HepG2 (cell line): ENCODE data around the gene SP3. TPM values are rescaled to one million over a fixed set of nuclear protein-coding genes. Genes with fewer than 3 reads are reported as not detected.

Experiments
- CEBPZ ChIP-seq: IDR thresholded peaks from 2 replicates; pipeline ENCODE4 v1.6.1; 2012; ENCODE audit warnings: low read length, improper control_type of control experiment
- E2F2 ChIP-seq: sonication (generic); formaldehyde crosslinking; IDR thresholded peaks from 2 replicates; pipeline ENCODE4 v1.4.0; 2020; ENCODE audit warnings: missing genetic modification reagents, borderline replicate concordance
- ELF3 ChIP-seq: IDR thresholded peaks from 2 replicates; pipeline ENCODE4 v1.6.1; 2016; ENCODE audit warnings: missing genetic modification reagents, missing compliant biosample characterization
- FOSL2 ChIP-seq: sonication (generic); formaldehyde crosslinking; IDR thresholded peaks from 2 replicates; pipeline ENCODE4 v1.4.0; 2020; ENCODE audit warnings: missing genetic modification reagents
- KAT7 ChIP-seq: IDR thresholded peaks from 2 replicates; pipeline ENCODE4 v1.6.1; 2018; ENCODE audit warnings: borderline replicate concordance, missing compliant biosample characterization
- MIER3 ChIP-seq: IDR thresholded peaks from 2 replicates; pipeline ENCODE4 v1.6.1; 2016; ENCODE audit warnings: missing compliant biosample characterization, borderline replicate concordance
- NCOA5 ChIP-seq: sonication (generic); formaldehyde crosslinking; IDR thresholded peaks from 2 replicates; pipeline ENCODE4 v1.4.0; 2020; ENCODE audit warnings: missing genetic modification reagents
- NFKBIZ ChIP-seq: IDR thresholded peaks from 2 replicates; pipeline ENCODE4 v1.6.1; 2018; ENCODE audit warnings: missing genetic modification reagents, missing compliant biosample characterization
- POLR2G ChIP-seq: fragments of 200-400 bp; formaldehyde crosslinking; IDR thresholded peaks from 2 replicates; pipeline ENCODE4 v1.6.1; 2018; ENCODE audit warnings: mild to moderate bottlenecking, low read depth, low read length, moderate library complexity
- PPARG ChIP-seq: conservative IDR thresholded peaks from 2 replicates; pipeline ENCODE4 v1.6.1; 2016; ENCODE audit warnings: missing biosample characterization, missing genetic modification reagents
- PRDM4 ChIP-seq: sonication (generic); formaldehyde crosslinking; IDR thresholded peaks from 2 replicates; pipeline ENCODE4 v1.9.0; 2021; ENCODE audit warnings: missing genetic modification reagents, borderline replicate concordance
- RARA ChIP-seq: IDR thresholded peaks from 2 replicates; pipeline ENCODE4 v1.6.1; 2016; ENCODE audit warnings: missing genetic modification reagents, missing compliant biosample characterization
- RXRB ChIP-seq: IDR thresholded peaks from 2 replicates; pipeline ENCODE4 v1.6.1; 2016; ENCODE audit warnings: borderline replicate concordance, missing genetic modification reagents, missing compliant biosample characterization
- ZBTB2 ChIP-seq: sonication (generic); formaldehyde crosslinking; IDR thresholded peaks from 2 replicates; pipeline ENCODE4 v1.8.0; 2022; ENCODE audit warnings: low read depth, missing genetic modification reagents
- ZNF441 ChIP-seq: sonication (generic); formaldehyde crosslinking; IDR thresholded peaks from 2 replicates; pipeline ENCODE4 v1.7.0; 2021; ENCODE audit warnings: missing genetic modification reagents, borderline replicate concordance
- ZNF512 ChIP-seq: sonication (generic); formaldehyde crosslinking; IDR thresholded peaks from 2 replicates; pipeline ENCODE4 v1.4.0; 2020; ENCODE audit warnings: mild to moderate bottlenecking, missing genetic modification reagents
- polyA plus RNA-seq, 8 experiments: library from polyadenylated mRNA; depleted of rRNA in 3 of 8; stranded (reverse) in 7 of 8; unstranded in 1 of 8; fragments of >200 nt; fragmentation: Illumina TruSeq in 4 of 8; extraction: Trizol in 4 of 8; gene quantifications; 2 replicates each; pipeline versions ENCODE4 v1.2.1 to v1.2.3, GENCODE V29; 2011 to 2016; ENCODE audit warnings: low read depth in 4 of 8, missing spikeins in 1 of 8, mixed read lengths in 1 of 8; ENCODE audit not compliant: insufficient read depth in 1 of 8
- total RNA-seq, 5 experiments: library from RNA; depleted of rRNA; stranded (reverse); fragments of >200 nt; fragmentation: Illumina TruSeq; extraction: Trizol; gene quantifications; 2 replicates each; pipeline ENCODE4 v1.2.3, GENCODE V29; 2016; ENCODE audit warnings: low read depth in 1 of 5

Gene SP3
- total and polyA plus RNA-seq, 2 of the 13 experiments (the other 11 are each of a cell fraction or from before 2014, with no cell fraction given) = 57.3 to 132 TPM

GRCh38 chr2:173963817-173964564, 1.2 kb downstream of the SP3 start (continued):
- TF ChIP-seq ELF3 (CRISPR knock-in tag) = peak; percentile 79; the same call in 1 of the 2 replicates
- TF ChIP-seq MIER3 (CRISPR knock-in tag) = no peak
- TF ChIP-seq RXRB (CRISPR knock-in tag) = no peak
- TF ChIP-seq PPARG (CRISPR knock-in tag) = no peak
- TF ChIP-seq CEBPZ = no peak
- no peak for TF ChIP-seq ZNF441 (CRISPR knock-in tag)
- no peak for TF ChIP-seq RARA
- TF ChIP-seq ZNF512 (CRISPR knock-in tag) = no peak
- TF ChIP-seq FOSL2 (CRISPR knock-in tag) = no peak
- no peak for TF ChIP-seq NCOA5 (CRISPR knock-in tag)
- TF ChIP-seq PRDM4 (CRISPR knock-in tag) = no peak
- peak; percentile 99 for TF ChIP-seq ZBTB2 (CRISPR knock-in tag)
- no peak for TF ChIP-seq NFKBIZ (CRISPR knock-in tag)
- TF ChIP-seq POLR2G = peak; percentile 93
- peak; percentile 47; the same call in 1 of the 2 replicates for TF ChIP-seq KAT7 (CRISPR knock-in tag)
- TF ChIP-seq E2F2 (CRISPR knock-in tag) = peak; percentile 39; the same call in 1 of the 2 replicates
